ENCODE measurements around the gene DNAI1. TPM values are rescaled to one million over a fixed set of nuclear protein-coding genes. Genes with fewer than 3 reads are reported as not detected.
"Not testable (repeated sequence)": the region's sequence is repeated elsewhere in the genome, so short reads cannot be mapped to it uniquely, and the experiment has no call there.

The DNAI1 gene
- total and polyA plus RNA-seq, 9 donors = 0.13 to 0.29 (median 0.22) TPM; not detected in 5

DNA sequence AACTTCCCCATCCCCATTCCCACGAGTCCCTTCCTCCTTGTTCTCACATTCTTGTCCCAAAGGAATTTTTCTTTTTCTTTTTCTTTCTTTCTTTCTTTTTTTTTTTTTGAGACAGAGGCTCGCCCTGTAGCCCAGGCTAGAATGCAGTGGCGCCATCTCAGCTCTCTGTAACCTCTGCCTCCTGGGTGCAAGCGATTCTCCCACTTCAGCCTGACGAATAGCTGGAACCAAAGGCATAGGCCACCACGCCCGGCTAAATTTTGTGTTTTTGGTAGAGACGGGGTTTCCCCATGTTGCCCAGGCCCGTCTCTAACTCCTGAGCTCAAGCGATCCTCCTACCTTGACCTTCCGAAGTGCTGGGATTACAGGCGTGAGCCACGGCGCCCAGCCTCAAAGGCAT, 751 bp downstream of the DNAI1 start:
- Histone ChIP-seq H3K4me1 (ENCODE audit: control insufficient read depth, insufficient read depth, low read length) (peaks cover 17% of the 10 kb centered on the region), H3K9me3 (replicated peaks; ENCODE audit: control insufficient read depth, low read depth, low read length) (no peaks in the 10 kb centered on the region), H3K27me3 (ENCODE audit: control insufficient read depth, insufficient read depth, low read length) (peaks cover 6% of the 10 kb centered on the region), H3K4me3 (ENCODE audit: low read length) (no peak overlapping the region), H3K36me3 (ENCODE audit: control insufficient read depth, insufficient read depth, low read length) (no peaks in the 10 kb centered on the region), H3K27ac (ENCODE audit: low read length) (no peak overlapping the region)
- no peak for DNase-seq
- WGBS (ENCODE audit: insufficient coverage) = 84% methylated on average over 13 of the region's 14 CpGs

DNA sequence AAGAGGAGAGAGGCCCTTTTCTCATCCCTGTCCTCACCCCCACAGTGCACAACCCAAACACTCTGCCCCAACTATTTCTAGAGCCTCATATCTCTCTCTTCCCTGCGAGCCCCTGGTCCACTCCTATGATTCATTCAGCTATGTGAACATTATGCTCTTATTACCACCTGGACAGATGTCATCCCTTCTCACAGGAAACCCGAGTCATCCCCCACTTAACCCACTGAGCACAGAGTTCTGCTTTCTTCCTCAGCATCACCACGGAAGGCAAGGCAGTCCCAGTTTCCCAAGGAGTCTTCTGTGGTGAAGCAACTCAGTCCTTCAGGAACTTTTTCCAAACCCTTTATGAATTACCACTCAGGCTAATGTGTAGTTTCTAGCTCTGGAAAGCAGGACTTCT, 1.3 kb downstream of the DNAI1 start:
- Histone ChIP-seq H3K4me1 (ENCODE audit: control insufficient read depth, insufficient read depth, low read length) (peaks cover 15% of the 10 kb centered on the region), H3K4me3 (ENCODE audit: low read length) (no peak overlapping the region), H3K36me3 (ENCODE audit: control insufficient read depth, insufficient read depth, low read length) (no peaks in the 10 kb centered on the region), H3K9me3 (replicated peaks; ENCODE audit: control insufficient read depth, low read depth, low read length) (no peaks in the 10 kb centered on the region), H3K27ac (ENCODE audit: low read length) (no peak overlapping the region), H3K27me3 (ENCODE audit: control insufficient read depth, insufficient read depth, low read length) (peaks cover 6% of the 10 kb centered on the region)
- no peak for DNase-seq
- 42% methylated on average over 3 of the region's 3 CpGs for WGBS (ENCODE audit: insufficient coverage)

DNA sequence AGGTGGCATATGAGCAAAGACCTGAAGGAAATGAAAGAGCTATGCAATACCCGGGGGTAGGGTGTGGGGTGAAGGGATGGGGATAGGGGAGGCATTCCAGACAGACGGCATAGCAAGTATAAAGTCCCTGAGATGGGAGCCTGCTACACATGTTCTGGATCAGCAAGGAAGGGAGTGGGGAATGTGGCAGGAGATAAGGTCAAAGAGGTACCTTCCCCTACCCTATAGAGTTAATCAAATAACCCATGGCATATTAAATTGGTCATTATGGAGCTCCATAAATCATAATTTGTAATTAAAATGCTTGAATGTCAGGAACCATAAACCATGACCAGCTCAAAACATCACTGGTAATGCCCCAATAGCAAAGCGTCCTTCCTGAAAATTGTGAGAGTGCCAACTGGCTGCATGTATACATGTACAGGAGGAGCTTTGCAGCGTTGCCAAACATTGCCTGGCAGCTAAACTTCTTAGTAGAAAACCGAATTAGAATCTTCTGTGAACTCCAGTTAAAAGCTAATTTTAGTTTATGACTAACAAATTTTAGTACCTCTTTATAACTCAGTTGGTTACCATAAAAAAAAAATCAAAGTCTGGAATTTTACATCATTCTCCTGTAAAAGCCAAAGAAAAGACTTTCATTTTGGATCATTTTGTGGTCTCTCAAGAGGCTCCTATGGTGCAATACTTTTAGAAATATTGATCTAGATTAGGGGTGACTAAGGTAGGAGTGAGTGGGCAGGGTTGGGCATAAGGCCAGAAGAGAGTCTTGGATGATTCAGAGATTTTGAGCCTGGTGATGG, 4.7 kb downstream of the DNAI1 start:
- WGBS (ENCODE audit: insufficient coverage) = 45% methylated on average over 3 of the region's 5 CpGs
- no peak overlapping the region for H3K4me3 ChIP-seq (ENCODE audit: low read length)
- peaks cover 4% of the 10 kb centered on the region for H3K4me1 ChIP-seq (ENCODE audit: control insufficient read depth, insufficient read depth, low read length)
- H3K9me3 ChIP-seq (replicated peaks; ENCODE audit: control insufficient read depth, low read depth, low read length) = no peaks in the 10 kb centered on the region
- H3K36me3 ChIP-seq (ENCODE audit: control insufficient read depth, insufficient read depth, low read length) = no peaks in the 10 kb centered on the region
- H3K27me3 ChIP-seq (ENCODE audit: control insufficient read depth, insufficient read depth, low read length) = peaks cover 6% of the 10 kb centered on the region
- DNase-seq = peak; percentile 16
- no peak overlapping the region for H3K27ac ChIP-seq (ENCODE audit: low read length)

DNA sequence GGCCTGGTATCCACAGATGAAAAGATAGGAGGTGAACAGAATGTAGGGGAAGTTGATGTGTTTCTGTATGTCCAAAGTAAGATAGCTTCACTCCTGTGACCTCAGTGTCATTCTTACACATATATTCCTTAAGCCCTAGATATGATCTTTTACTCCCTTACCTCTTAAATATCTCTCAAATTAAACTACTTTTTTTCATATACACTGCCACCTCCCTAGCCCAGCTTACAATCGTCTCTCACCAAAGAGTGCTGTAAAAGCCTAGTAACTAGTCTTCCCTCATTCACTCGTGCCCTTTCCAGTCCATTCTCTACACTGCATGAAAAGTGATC, 5.3 kb downstream of the DNAI1 start:
- no peak for DNase-seq
- no peak overlapping the region for H3K4me3 ChIP-seq (ENCODE audit: low read length)
- no peaks in the 10 kb centered on the region for H3K9me3 ChIP-seq (replicated peaks; ENCODE audit: control insufficient read depth, low read depth, low read length)
- peaks cover 6% of the 10 kb centered on the region for H3K27me3 ChIP-seq (ENCODE audit: control insufficient read depth, insufficient read depth, low read length)
- no peaks in the 10 kb centered on the region for H3K36me3 ChIP-seq (ENCODE audit: control insufficient read depth, insufficient read depth, low read length)
- WGBS (ENCODE audit: insufficient coverage) = 49% methylated on average over 2 of the region's 2 CpGs
- H3K27ac ChIP-seq (ENCODE audit: low read length) = no peak overlapping the region
- H3K4me1 ChIP-seq (ENCODE audit: control insufficient read depth, insufficient read depth, low read length) = peaks cover 2% of the 10 kb centered on the region

DNA sequence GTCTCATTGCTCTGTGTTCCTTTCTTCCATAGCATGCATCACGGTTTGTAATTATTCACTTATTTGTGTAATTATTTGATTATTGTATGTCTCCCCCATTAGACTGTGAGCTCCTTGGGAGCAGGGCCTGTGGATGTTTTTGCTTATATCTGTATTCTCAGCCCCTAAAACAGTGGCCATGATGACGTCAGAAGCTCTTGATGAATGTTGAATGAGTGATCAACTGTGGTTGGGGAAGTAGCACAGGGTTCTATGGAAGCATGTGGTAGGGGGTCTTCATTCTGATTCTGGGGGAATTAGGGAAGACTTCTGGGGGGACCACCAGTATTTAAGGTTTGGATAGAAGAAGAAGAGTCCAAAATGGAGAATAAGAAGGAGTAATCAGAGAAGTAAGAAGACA, 6.0 kb downstream of the DNAI1 start:
- Histone ChIP-seq H3K27me3 (ENCODE audit: control insufficient read depth, insufficient read depth, low read length) (peaks cover 5% of the 10 kb centered on the region), H3K9me3 (replicated peaks; ENCODE audit: control insufficient read depth, low read depth, low read length) (no peaks in the 10 kb centered on the region), H3K4me1 (ENCODE audit: control insufficient read depth, insufficient read depth, low read length) (peaks cover 2% of the 10 kb centered on the region), H3K27ac (ENCODE audit: low read length) (no peak overlapping the region), H3K4me3 (ENCODE audit: low read length) (no peak overlapping the region), H3K36me3 (ENCODE audit: control insufficient read depth, insufficient read depth, low read length) (no peaks in the 10 kb centered on the region)
- WGBS (ENCODE audit: insufficient coverage) = no CpG with 5 or more reads among the region's 2 CpGs
- no peak for DNase-seq

DNA sequence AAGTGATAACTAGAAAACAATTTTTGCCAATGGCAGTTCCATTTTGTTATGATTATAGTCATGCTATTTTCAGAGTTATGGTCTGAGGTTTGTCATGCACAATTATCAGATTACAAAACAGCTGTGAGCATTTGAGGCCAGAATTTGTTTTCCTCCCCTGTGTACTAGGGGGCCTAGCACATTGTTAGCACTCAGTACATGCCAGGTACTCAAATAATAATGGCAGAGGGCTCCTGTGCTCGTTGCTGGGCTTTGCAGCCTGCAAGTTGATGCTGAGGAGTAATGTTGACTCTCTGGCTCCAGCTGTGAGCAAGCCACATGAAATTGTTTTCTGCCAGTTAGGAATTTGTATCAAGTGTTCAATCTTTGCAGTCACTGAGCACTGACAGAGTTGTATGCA, 6.9 kb downstream of the DNAI1 start:
- H3K4me3 ChIP-seq (ENCODE audit: low read length) = no peak overlapping the region
- H3K27ac ChIP-seq (ENCODE audit: low read length) = no peak overlapping the region
- 20% methylated on average over 1 of the region's 1 CpG for WGBS (ENCODE audit: insufficient coverage)
- no peak for DNase-seq
- H3K36me3 ChIP-seq (ENCODE audit: control insufficient read depth, insufficient read depth, low read length) = no peaks in the 10 kb centered on the region
- H3K27me3 ChIP-seq (ENCODE audit: control insufficient read depth, insufficient read depth, low read length) = no peaks in the 10 kb centered on the region
- peaks cover 2% of the 10 kb centered on the region for H3K4me1 ChIP-seq (ENCODE audit: control insufficient read depth, insufficient read depth, low read length)
- H3K9me3 ChIP-seq (replicated peaks; ENCODE audit: control insufficient read depth, low read depth, low read length) = no peaks in the 10 kb centered on the region

DNA sequence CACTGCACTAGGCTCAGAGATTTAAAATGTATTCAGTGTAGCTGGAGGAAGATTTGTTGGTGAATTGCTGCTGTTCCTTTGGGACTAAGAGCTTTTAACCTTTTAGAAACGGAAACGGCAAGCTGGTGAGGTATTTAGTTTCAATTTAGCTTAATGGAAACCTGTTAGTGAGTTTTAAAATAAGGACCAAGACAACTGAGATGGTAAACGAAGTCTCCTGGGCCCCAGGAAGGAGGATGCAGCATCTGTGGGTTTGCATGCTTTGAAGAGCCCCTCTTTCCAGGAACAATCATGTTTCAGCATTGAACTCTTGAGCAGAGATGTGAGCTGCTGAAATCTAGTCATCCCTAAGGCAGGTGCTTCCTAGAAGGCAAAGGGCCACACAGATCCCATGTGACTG, 16.5 kb downstream of the DNAI1 start:
- 0% methylated on average over 2 of the region's 3 CpGs for WGBS (ENCODE audit: insufficient coverage)
- Histone ChIP-seq H3K27me3 (ENCODE audit: control insufficient read depth, insufficient read depth, low read length) (peaks cover 5% of the 10 kb centered on the region), H3K36me3 (ENCODE audit: control insufficient read depth, insufficient read depth, low read length) (no peaks in the 10 kb centered on the region), H3K9me3 (replicated peaks; ENCODE audit: control insufficient read depth, low read depth, low read length) (no peaks in the 10 kb centered on the region), H3K4me3 (ENCODE audit: low read length) (no peak overlapping the region), H3K4me1 (ENCODE audit: control insufficient read depth, insufficient read depth, low read length) (no peaks in the 10 kb centered on the region), H3K27ac (ENCODE audit: low read length) (no peak overlapping the region)
- no peak for DNase-seq

DNA sequence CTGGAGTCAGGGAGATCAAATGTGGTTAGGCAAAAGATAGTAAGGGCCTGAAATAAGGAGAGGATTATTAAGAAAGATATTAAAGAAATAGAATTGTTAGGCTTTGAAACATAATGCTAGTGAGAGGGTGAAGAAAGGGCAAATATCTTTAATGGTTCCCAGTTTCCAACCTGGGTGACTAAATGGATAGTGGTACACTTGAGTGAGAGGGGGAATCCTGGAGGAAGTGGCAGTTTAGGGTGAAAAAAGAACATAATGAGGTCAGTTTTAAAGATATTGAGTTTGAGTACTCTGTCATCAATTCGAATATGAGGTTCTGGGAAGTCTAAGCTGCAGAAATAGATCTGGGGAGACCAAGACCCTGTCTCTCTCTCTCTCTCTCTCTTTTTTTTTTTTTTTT, 18.9 kb downstream of the DNAI1 start:
- Histone ChIP-seq H3K27me3 (ENCODE audit: control insufficient read depth, insufficient read depth, low read length) (peaks cover 5% of the 10 kb centered on the region), H3K9me3 (replicated peaks; ENCODE audit: control insufficient read depth, low read depth, low read length) (no peaks in the 10 kb centered on the region), H3K36me3 (ENCODE audit: control insufficient read depth, insufficient read depth, low read length) (no peaks in the 10 kb centered on the region), H3K27ac (ENCODE audit: low read length) (no peak overlapping the region), H3K4me3 (ENCODE audit: low read length) (no peak overlapping the region), H3K4me1 (ENCODE audit: control insufficient read depth, insufficient read depth, low read length) (no peaks in the 10 kb centered on the region)
- 100% methylated on average over 1 of the region's 1 CpG for WGBS (ENCODE audit: insufficient coverage)
- no peak for DNase-seq

DNA sequence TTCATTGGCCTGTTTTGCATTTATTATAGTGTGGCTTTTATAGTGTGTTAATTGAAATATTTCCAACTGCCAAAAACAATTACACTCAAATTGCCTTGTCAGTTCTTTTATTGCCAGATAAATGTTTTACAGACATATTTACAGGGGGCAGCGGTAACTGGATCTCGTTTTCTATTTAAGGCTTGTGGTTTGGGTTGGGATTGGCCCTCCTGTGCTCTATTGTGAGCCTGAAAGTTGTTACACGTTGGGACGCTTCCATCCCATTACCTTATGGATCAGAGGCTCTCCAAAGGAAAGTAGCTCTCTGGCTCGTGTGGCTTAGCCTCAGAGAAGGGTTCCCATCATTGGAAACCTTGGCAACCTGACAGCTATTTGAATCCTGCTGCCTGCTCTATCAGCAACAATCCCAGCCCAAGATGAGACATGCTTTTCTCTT, 20.8 kb downstream of the DNAI1 start:
- Histone ChIP-seq H3K36me3 (ENCODE audit: control insufficient read depth, insufficient read depth, low read length) (no peaks in the 10 kb centered on the region), H3K27me3 (ENCODE audit: control insufficient read depth, insufficient read depth, low read length) (peaks cover 5% of the 10 kb centered on the region), H3K9me3 (replicated peaks; ENCODE audit: control insufficient read depth, low read depth, low read length) (no peaks in the 10 kb centered on the region), H3K4me3 (ENCODE audit: low read length) (no peak overlapping the region), H3K4me1 (ENCODE audit: control insufficient read depth, insufficient read depth, low read length) (no peaks in the 10 kb centered on the region), H3K27ac (ENCODE audit: low read length) (no peak overlapping the region)
- no peak for DNase-seq
- 0% methylated on average over 2 of the region's 5 CpGs for WGBS (ENCODE audit: insufficient coverage)

DNA sequence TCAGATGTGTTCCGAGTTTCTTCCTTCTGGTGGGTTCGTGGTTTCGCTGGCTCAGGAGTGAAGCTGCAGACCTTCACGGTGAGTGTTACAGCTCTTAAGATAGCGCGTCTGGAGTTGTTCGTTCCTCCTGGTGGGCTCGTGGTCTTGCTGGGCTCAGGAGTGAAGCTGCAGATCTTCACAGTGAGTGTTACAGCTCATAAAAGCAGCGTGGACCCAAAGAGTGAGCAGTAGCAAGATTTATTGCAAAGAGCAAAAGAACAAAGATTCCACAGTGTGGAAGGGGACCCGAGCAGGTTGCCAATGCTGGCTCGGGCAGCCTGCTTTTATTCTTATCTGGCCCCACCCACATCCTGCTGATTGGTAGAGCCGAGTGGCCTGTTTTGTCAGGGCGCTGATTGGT, 23.0 kb downstream of the DNAI1 start:
- H3K9me3 ChIP-seq (replicated peaks; ENCODE audit: control insufficient read depth, low read depth, low read length); H3K27ac ChIP-seq (ENCODE audit: low read length); H3K4me3 ChIP-seq (ENCODE audit: low read length); H3K4me1 ChIP-seq (ENCODE audit: control insufficient read depth, insufficient read depth, low read length); DNase-seq; H3K27me3 ChIP-seq (ENCODE audit: control insufficient read depth, insufficient read depth, low read length); H3K36me3 ChIP-seq (ENCODE audit: control insufficient read depth, insufficient read depth, low read length): not testable (repeated sequence)
- 55% methylated on average over 3 of the region's 13 CpGs for WGBS (ENCODE audit: insufficient coverage)

DNA sequence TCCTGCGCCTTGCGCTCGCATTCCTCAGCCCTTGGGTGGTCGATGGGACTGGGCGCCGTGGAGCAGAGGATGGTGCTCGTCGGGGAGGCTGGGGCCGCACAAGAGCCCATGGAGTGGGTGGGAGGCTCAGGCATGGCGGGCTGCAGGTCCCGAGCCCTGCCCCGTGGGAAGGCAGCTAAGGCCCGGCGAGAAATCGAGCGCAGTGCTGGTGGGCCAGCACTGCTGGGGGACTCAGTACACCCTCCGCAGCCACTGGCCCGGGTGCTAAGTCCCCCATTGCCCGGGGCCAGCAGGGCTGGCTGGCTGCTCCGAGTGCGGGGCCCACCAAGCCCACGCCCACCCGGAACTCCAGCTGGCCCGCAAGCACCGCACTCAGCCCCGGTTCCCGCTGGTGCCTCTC, 24.1 kb downstream of the DNAI1 start:
- DNase-seq; H3K9me3 ChIP-seq (replicated peaks; ENCODE audit: control insufficient read depth, low read depth, low read length): not testable (repeated sequence)
- WGBS (ENCODE audit: insufficient coverage) = 87% methylated on average over 10 of the region's 27 CpGs

More for the DNA sequence above, 24.1 kb downstream of the DNAI1 start:
- H3K4me3 ChIP-seq (ENCODE audit: low read length); H3K27ac ChIP-seq (ENCODE audit: low read length); H3K27me3 ChIP-seq (ENCODE audit: control insufficient read depth, insufficient read depth, low read length); H3K36me3 ChIP-seq (ENCODE audit: control insufficient read depth, insufficient read depth, low read length); H3K4me1 ChIP-seq (ENCODE audit: control insufficient read depth, insufficient read depth, low read length): not testable (repeated sequence)

Data from muscle of leg (tissue), 11 donors.